ENCODE results near the gene CCDC47. TPM values are rescaled to one million over a fixed set of nuclear protein-coding genes. Genes with fewer than 3 reads are reported as not detected.
A peak's percentile ranks its signal among the peaks of the same experiment; 100 is the strongest.

Gene CCDC47
- polyA plus RNA-seq, 1 donor = 104 TPM

- WGBS (ENCODE audit: insufficient coverage, low lambda C conversion rate) = 100% methylated on average over 1 of the region's 7 CpGs
- Histone ChIP-seq H3K4me1 (ENCODE audit: control insufficient read depth, insufficient read depth, low read length) (no peaks in the 10 kb centered on the region), H3K9me3 (ENCODE audit: control insufficient read depth, low read depth, low read length) (no peaks in the 10 kb centered on the region), H3K27ac (ENCODE audit: low read length) (no peak overlapping the region), H3K4me3 (ENCODE audit: low read length) (no peak overlapping the region), H3K36me3 (ENCODE audit: control insufficient read depth, insufficient read depth, low read length) (peaks cover 13% of the 10 kb centered on the region), H3K27me3 (ENCODE audit: control insufficient read depth, insufficient read depth, low read length) (no peaks in the 10 kb centered on the region)
- no peak for DNase-seq
Observed at GRCh38 chr17:63768433-63768832, 5.0 kb downstream of the CCDC47 start.

- Histone ChIP-seq H3K4me3 (ENCODE audit: low read length) (no peak overlapping the region), H3K27ac (ENCODE audit: low read length) (no peak overlapping the region), H3K9me3 (ENCODE audit: control insufficient read depth, low read depth, low read length) (no peaks in the 10 kb centered on the region), H3K36me3 (ENCODE audit: control insufficient read depth, insufficient read depth, low read length) (peaks cover 19% of the 10 kb centered on the region), H3K4me1 (ENCODE audit: control insufficient read depth, insufficient read depth, low read length) (peaks cover 6% of the 10 kb centered on the region), H3K27me3 (ENCODE audit: control insufficient read depth, insufficient read depth, low read length) (no peaks in the 10 kb centered on the region)
- DNase-seq = no peak
Observed at GRCh38 chr17:63766754-63767153, 6.6 kb downstream of the CCDC47 start.

- Histone ChIP-seq H3K27ac (ENCODE audit: low read length) (no peak overlapping the region), H3K27me3 (ENCODE audit: control insufficient read depth, insufficient read depth, low read length) (no peaks in the 10 kb centered on the region), H3K36me3 (ENCODE audit: control insufficient read depth, insufficient read depth, low read length) (peaks cover 32% of the 10 kb centered on the region), H3K4me1 (ENCODE audit: control insufficient read depth, insufficient read depth, low read length) (peaks cover 13% of the 10 kb centered on the region), H3K9me3 (ENCODE audit: control insufficient read depth, low read depth, low read length) (no peaks in the 10 kb centered on the region), H3K4me3 (ENCODE audit: low read length) (no peak overlapping the region)
- DNase-seq = no peak
- WGBS (ENCODE audit: insufficient coverage, low lambda C conversion rate) = 60% methylated on average over 1 of the region's 4 CpGs
Observed at GRCh38 chr17:63764716-63765115, 8.7 kb downstream of the CCDC47 start.

GRCh38 chr17:63762161-63763078 lies 11.0 kb downstream of the CCDC47 start:
- 17% methylated on average over 1 of the region's 5 CpGs for WGBS (ENCODE audit: insufficient coverage, low lambda C conversion rate)
- peak; percentile 15 to 62 for DNase-seq
- H3K9me3 ChIP-seq (ENCODE audit: control insufficient read depth, low read depth, low read length) = no peaks in the 10 kb centered on the region
- no peak overlapping the region for H3K4me3 ChIP-seq (ENCODE audit: low read length)
- H3K27ac ChIP-seq (ENCODE audit: low read length) = peak overlapping the region; percentile 43
- no peaks in the 10 kb centered on the region for H3K27me3 ChIP-seq (ENCODE audit: control insufficient read depth, insufficient read depth, low read length)
- peaks cover 13% of the 10 kb centered on the region for H3K4me1 ChIP-seq (ENCODE audit: control insufficient read depth, insufficient read depth, low read length)
- H3K36me3 ChIP-seq (ENCODE audit: control insufficient read depth, insufficient read depth, low read length) = peaks cover 40% of the 10 kb centered on the region

- no peaks in the 10 kb centered on the region for H3K9me3 ChIP-seq (ENCODE audit: control insufficient read depth, low read depth, low read length)
- H3K36me3 ChIP-seq (ENCODE audit: control insufficient read depth, insufficient read depth, low read length) = peaks cover 53% of the 10 kb centered on the region
- H3K4me3 ChIP-seq (ENCODE audit: low read length) = no peak overlapping the region
- peak overlapping the region; percentile 21 for H3K27ac ChIP-seq (ENCODE audit: low read length)
- no peaks in the 10 kb centered on the region for H3K27me3 ChIP-seq (ENCODE audit: control insufficient read depth, insufficient read depth, low read length)
- peaks cover 13% of the 10 kb centered on the region for H3K4me1 ChIP-seq (ENCODE audit: control insufficient read depth, insufficient read depth, low read length)
- DNase-seq = no peak
- no CpG with 5 or more reads among the region's 10 CpGs for WGBS (ENCODE audit: insufficient coverage, low lambda C conversion rate)
Observed at GRCh38 chr17:63760771-63761539, 12.4 kb downstream of the CCDC47 start.

GRCh38 chr17:63758428-63758827 lies 15.0 kb downstream of the CCDC47 start:
- peaks cover 61% of the 10 kb centered on the region for H3K36me3 ChIP-seq (ENCODE audit: control insufficient read depth, insufficient read depth, low read length)
- H3K4me1 ChIP-seq (ENCODE audit: control insufficient read depth, insufficient read depth, low read length) = peaks cover 13% of the 10 kb centered on the region
- WGBS (ENCODE audit: insufficient coverage, low lambda C conversion rate) = 88% methylated on average over 1 of the region's 2 CpGs
- DNase-seq = no peak
- no peak overlapping the region for H3K4me3 ChIP-seq (ENCODE audit: low read length)
- no peaks in the 10 kb centered on the region for H3K9me3 ChIP-seq (ENCODE audit: control insufficient read depth, low read depth, low read length)
- H3K27me3 ChIP-seq (ENCODE audit: control insufficient read depth, insufficient read depth, low read length) = no peaks in the 10 kb centered on the region
- no peak overlapping the region for H3K27ac ChIP-seq (ENCODE audit: low read length)

- Histone ChIP-seq H3K27ac (ENCODE audit: low read length) (no peak overlapping the region), H3K4me3 (ENCODE audit: low read length) (no peak overlapping the region), H3K27me3 (ENCODE audit: control insufficient read depth, insufficient read depth, low read length) (no peaks in the 10 kb centered on the region), H3K36me3 (ENCODE audit: control insufficient read depth, insufficient read depth, low read length) (peaks cover 71% of the 10 kb centered on the region), H3K9me3 (ENCODE audit: control insufficient read depth, low read depth, low read length) (no peaks in the 10 kb centered on the region), H3K4me1 (ENCODE audit: control insufficient read depth, insufficient read depth, low read length) (no peaks in the 10 kb centered on the region)
- no CpG with 5 or more reads among the region's 3 CpGs for WGBS (ENCODE audit: insufficient coverage, low lambda C conversion rate)
- DNase-seq = no peak
Observed at GRCh38 chr17:63754046-63754445, 19.4 kb downstream of the CCDC47 start.

- no CpG with 5 or more reads among the region's 1 CpG for WGBS (ENCODE audit: insufficient coverage, low lambda C conversion rate)
- DNase-seq = no peak
Observed at GRCh38 chr17:63753215-63753614, 20.2 kb downstream of the CCDC47 start.

GRCh38 chr17:63752707-63753106 lies 20.7 kb downstream of the CCDC47 start:
- no peak for DNase-seq
- no peaks in the 10 kb centered on the region for H3K4me1 ChIP-seq (ENCODE audit: control insufficient read depth, insufficient read depth, low read length)
- WGBS (ENCODE audit: insufficient coverage, low lambda C conversion rate) = no CpG with 5 or more reads among the region's 1 CpG
- no peaks in the 10 kb centered on the region for H3K27me3 ChIP-seq (ENCODE audit: control insufficient read depth, insufficient read depth, low read length)
- no peaks in the 10 kb centered on the region for H3K9me3 ChIP-seq (ENCODE audit: control insufficient read depth, low read depth, low read length)
- no peak overlapping the region for H3K27ac ChIP-seq (ENCODE audit: low read length)
- H3K4me3 ChIP-seq (ENCODE audit: low read length) = no peak overlapping the region
- peaks cover 74% of the 10 kb centered on the region for H3K36me3 ChIP-seq (ENCODE audit: control insufficient read depth, insufficient read depth, low read length)

More at GRCh38 chr17:63753215-63753614, 20.2 kb downstream of the CCDC47 start:
- Histone ChIP-seq H3K36me3 (ENCODE audit: control insufficient read depth, insufficient read depth, low read length) (peaks cover 74% of the 10 kb centered on the region), H3K9me3 (ENCODE audit: control insufficient read depth, low read depth, low read length) (no peaks in the 10 kb centered on the region), H3K27ac (ENCODE audit: low read length) (no peak overlapping the region), H3K4me3 (ENCODE audit: low read length) (no peak overlapping the region), H3K4me1 (ENCODE audit: control insufficient read depth, insufficient read depth, low read length) (no peaks in the 10 kb centered on the region), H3K27me3 (ENCODE audit: control insufficient read depth, insufficient read depth, low read length) (no peaks in the 10 kb centered on the region)

- no peaks in the 10 kb centered on the region for H3K9me3 ChIP-seq (ENCODE audit: control insufficient read depth, low read depth, low read length)
- H3K4me3 ChIP-seq (ENCODE audit: low read length) = no peak overlapping the region
- no peaks in the 10 kb centered on the region for H3K4me1 ChIP-seq (ENCODE audit: control insufficient read depth, insufficient read depth, low read length)
- H3K27ac ChIP-seq (ENCODE audit: low read length) = no peak overlapping the region
- peak in 1 of 2 donors; percentile 15 for DNase-seq
- 31% methylated on average over 5 of the region's 8 CpGs for WGBS (ENCODE audit: insufficient coverage, low lambda C conversion rate)
- H3K36me3 ChIP-seq (ENCODE audit: control insufficient read depth, insufficient read depth, low read length) = peaks cover 70% of the 10 kb centered on the region
- H3K27me3 ChIP-seq (ENCODE audit: control insufficient read depth, insufficient read depth, low read length) = no peaks in the 10 kb centered on the region
Observed at GRCh38 chr17:63751806-63752205, 21.6 kb downstream of the CCDC47 start.

Measured in large intestine (tissue), 3 donors.